Measurements from ENCODE around the gene SOX8.

The SOX8 gene

DNA sequence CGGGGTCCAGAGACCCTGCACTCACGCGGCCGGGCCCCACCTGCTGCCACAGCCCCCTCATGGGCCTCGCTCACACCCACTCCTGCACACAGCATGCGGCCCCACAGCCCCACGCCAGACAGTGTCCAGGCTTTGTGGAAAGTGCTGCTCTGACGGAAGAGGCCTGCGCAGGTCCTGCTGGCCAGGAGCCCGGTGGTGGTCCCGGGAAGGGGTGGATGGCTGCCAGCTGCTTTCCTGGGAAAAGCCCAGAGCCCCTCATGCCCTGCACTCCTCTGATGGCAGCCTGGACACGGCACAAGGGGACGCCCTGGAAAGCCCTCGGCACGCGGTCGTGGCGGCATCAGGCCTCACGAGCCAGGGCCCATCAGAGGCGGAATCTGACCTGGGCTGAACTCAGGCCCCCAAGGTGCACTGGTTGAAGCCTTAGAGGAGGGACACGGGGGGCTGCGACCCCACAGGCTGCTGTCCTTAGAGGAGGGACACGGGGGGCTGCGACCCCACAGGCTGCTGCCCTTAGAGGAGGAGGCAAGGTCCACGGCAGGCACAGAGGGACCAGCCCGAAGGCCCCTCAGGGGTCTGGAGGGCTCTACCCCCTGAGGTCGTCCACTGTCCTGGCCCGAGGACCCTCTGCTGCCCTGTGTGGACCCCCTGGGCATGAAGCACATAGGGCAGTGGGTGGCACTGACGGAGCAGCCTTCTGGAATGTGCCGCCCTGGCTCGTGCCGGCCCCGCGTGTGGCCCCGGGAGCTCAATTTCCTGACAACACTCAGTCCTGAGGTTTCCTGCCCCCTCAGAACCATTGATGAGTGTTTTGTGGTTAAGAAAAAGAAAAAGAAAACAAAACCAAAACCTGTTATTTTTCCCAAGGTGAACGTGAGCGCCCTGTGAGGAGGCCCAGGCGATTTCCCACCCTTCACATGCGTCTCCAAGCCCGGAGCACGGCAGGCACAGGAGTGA, 22.1 kb downstream of the SOX8 start:
- in situ Hi-C loops (cut with MboI; ENCODE audit: low sequenced_read_pairs) = no loop called here

DNA sequence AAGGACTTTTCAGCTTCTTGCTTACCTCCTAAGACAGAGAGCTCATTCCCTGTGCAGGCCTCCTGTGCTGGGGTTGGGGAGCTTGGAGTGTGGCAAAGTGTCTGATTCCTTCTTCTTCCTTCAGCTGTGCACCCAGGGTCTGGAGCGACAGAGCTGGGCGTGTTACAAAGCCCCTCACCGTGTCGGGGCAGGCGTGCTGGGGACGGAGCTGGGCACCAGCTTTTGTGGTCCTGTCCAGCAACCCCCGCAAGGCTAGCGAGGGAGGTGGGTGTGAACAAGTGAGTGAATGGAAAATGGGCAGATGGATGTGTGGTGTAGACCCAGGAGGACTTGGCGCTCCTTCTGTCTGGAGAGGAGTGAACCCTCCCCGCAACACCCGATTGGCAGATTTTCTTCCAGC, 23.7 kb downstream of the SOX8 start:
- in situ Hi-C loops (cut with MboI; ENCODE audit: low sequenced_read_pairs) = no loop called here

DNA sequence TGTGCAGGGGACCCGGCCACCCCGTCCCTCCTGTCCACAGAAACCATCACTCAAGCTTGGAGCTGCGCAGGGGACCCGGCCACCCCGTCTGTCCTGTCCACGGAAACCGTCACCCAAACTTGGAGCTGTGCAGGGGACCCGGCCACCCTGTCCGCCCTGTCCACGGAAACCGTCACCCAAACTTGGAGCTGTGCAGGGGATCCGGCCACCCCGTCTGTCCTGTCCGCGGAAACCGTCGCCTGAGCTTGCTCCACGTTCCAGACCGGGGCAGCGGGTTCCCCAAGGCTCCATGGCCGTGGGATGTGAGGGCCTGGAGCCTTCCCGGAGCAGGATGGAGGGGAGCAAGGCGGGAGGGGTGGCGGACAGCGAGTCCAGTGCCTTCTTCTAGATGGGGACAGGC, 25.2 kb downstream of the SOX8 start:
- in situ Hi-C loops (cut with MboI; ENCODE audit: low sequenced_read_pairs) = no loop called here

DNA sequence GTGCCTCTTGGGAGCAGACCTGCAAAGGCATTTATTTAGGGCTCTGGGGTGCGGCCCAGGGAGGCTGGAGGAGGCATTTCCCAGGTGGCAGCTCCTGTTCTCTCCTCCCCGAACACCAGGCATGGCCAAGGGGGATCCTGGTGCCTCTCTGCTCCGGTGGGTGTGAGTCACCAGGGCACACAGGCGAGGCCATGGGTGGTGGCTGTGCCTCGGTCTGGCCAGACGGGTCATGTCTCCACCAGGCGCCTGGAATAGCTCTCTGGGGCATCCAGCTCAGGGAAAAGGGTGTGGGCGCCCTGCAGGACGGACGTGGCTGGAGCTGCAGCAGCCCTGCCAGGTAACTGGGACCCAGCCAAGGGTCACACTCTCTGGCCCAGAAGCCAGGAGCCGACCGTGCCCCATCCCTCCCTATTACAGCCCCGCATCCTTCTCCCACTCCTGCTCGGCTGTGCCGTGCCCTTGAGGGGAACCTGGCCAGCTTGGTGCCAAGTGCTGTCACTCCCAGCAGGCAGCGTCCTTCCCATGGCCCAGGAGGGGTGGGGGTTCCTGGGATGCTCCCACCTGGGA, 25.8 kb downstream of the SOX8 start:
- in situ Hi-C loops (cut with MboI; ENCODE audit: low sequenced_read_pairs) = no loop called here

DNA sequence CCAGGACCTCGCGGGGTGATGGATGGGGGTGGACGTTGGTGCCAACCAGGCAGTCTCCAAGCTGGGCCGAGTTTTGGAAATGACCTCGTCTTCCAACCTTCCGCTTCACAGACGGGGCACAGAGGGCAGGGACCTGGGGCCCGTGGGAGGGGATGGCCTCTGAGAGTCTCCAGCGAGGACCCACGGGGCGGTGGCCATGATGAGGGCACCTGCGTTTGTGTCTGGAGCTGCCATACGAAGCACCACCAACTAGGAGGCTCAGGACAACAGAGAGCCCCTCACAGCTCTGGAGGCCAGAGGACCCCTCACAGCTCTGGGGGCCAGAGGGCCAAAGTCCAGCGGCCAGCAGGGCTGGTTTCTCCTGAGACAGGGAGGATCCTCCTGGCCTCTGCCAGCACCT, 26.5 kb downstream of the SOX8 start:
- in situ Hi-C loops (cut with MboI; ENCODE audit: low sequenced_read_pairs) = no loop called here

DNA sequence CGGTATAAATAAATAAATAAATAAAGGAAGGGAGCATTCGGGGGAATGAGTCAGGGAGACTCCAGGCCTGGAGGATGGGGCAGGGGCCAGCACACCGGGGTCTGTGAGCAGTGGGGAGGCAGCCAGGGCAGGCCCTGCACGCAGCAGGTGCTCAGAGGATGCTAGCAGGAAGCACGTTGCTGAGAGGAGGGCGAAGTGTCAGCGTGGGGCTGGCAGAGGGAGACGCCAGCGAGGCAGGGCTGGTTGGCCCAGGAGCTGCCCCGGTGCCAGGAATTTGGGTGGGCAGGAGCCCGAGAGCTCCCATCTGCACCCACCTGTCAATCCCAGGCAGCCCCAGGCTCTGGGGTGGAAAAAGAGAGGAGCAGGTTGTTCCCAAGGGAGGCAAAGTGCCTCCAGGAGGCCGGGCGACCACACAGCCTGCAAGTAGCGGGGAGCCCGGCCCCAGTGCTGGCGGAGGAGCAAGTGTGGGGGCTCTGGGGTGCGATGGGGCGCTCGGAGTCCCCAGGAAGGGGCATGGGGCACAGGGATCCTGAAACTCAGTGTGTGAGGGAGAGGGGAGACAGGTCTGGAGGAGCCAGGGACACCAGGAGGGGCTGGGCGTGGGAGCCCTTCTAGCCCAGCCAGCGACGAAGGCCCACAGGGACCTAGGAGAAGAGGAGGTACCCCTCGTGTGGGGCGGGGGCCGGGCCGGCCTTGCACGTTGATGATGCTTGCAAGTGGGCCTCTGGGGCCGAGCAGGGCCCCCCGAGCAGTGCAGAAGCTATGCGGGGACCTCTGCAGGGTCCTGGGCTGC, 28.0 kb downstream of the SOX8 start:
- in situ Hi-C loops (cut with MboI; ENCODE audit: low sequenced_read_pairs) = no loop called here

DNA sequence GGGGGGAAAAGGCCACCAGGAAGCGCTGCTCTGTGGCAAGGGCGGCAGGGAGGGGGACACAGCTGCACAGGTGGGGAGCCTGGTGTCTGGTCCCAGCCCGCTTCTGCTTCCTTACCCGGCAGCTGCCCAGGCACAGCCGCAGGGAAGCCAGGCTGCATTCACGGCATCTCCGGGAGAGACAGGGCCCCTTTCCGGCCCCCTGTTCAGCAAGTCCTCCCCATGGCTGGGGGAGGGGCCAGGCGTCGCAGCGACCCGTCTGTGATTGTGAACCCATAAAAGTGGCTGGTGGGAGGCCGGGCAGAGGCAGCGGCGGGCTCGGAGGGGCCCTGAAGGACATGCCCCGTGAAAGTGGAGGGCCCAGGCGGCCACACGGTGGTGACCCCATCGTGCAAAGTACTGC, 28.7 kb downstream of the SOX8 start:
- in situ Hi-C loops (cut with MboI; ENCODE audit: low sequenced_read_pairs) = no loop called here

DNA sequence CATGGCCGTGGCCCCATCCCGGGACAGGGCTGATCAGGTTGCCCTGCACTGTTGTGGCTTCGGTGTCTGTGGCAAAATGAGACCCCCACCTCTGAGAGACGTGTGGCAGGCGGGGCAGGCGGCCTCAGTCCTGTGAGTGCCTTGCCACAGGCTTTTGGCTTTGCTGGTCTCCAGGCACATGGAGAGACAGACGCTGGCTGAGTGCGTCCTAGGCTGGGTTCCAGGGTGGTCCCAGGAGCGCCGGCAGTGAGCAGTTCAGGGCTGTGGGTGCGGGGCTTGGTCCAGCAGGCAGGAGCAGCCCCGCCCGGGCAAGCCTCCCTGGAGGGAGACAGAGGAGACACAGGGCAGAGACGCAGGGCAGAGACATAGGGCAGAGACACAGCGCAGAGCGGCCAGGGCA, 29.2 kb downstream of the SOX8 start:
- in situ Hi-C loops (cut with MboI; ENCODE audit: low sequenced_read_pairs) = no loop called here

DNA sequence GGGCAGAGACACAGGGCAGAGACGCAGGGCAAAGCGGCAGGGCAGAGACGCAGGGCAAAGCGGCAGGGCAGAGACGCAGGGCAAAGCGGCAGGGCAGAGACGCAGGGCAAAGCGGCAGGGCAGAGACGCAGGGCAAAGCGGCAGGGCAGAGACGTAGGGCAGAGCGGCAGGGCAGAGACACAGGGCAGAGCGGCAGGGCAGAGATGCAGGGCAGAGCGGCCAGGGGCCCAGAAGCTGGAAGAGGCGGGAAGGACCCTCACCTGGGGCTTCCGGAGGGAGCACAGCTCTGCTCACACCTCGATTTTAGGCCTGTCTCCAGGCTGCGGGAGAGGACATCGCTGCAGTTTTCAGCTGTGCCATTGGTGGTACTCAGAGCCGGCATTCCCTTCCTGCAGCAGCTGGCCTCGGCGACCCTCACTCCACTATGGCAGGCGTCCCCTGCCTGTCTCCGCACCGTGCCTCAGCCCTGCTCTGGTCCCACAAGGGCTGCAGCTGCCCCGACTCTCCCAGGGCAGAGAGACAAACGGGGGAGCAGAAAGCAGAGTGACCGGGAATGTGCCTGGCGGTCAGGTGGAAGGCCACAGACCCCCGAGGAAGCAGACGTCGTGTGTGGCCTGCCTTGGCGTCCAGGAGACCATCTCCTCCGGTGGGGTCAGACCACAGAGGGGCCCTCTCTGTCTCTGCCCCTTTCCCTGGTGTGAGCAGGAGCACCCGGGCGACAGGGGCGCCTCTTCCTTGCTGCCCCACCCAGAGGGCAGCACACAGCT, 29.9 kb downstream of the SOX8 start:
- in situ Hi-C loops (cut with MboI; ENCODE audit: low sequenced_read_pairs) = no loop called here

DNA sequence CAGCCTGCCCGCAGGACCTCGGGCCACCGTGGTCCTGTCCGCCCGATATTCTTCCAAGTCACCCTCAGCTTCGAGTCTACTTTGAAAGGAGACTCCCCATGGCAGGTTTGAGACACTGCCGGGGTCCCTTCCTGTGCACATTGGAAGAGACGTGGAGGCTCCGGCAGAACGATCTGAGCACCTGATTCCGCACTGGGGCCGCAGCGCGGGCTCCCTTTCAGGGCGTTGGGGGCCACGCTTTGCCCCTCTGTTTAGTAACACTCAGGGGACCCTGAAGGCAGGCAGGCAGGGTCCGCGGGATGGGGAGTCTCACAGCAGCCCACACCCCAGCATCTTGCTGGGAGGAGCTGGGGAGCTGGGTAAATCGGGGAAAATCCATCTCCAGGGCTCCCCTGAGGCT, 30.6 kb downstream of the SOX8 start:
- in situ Hi-C loops (cut with MboI; ENCODE audit: low sequenced_read_pairs) = no loop called here

DNA sequence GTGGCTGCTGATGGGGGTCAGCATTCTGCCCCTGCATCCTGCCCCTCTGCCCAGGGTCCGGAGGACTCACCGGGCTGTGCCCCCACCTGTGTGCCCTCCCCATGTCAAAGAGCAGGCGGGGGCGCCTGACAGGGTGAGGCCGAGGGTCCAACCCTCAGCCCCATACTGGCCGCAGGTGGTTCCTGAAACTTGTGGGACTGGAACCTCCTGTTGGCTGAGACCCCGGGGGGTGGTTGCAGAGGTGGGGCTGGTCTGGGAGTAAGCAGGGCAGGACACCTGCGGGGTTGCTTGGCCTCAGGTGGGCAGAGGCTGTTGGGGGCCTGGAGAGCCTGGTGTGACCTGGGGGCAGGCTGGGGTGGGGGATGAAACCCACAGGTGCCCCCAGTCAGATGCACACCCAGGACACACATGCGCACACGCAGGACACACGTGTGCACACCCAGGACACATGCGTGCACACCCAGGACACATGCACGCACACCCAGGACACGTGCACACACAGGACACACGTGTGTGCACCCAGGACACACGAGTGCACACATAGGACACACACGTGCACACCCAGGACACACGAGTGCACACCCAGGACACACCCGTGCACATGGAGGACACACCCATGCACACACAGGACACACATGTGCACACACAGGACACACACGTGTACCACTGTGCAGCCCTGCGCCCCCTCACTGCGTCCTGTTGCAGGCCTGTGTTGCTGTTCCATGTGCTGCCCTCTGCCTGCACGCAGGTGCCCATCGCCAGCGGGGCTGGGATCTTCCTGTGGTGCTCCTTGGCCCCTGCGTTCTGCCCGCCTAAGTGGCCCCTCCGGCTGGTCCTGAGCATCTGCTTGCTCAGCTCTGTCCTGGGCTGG, 31.4 kb downstream of the SOX8 start:
- in situ Hi-C loops (cut with MboI; ENCODE audit: low sequenced_read_pairs) = no loop called here

DNA sequence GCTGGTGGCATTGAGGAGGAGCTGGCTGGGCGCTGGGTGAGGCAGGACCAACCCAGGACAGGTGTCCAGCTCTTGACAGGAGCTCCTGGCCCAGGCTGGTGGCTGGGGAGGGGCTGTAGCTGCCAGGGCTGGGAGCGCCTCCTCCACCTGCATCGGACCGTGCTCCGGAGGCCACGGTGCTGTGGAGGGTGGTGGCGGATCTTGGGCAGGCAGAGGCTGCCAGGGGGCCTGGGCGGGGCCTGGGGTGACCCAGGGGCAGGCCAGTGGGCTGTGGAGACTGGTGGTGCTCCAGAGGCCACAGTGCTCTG, 32.0 kb downstream of the SOX8 start:
- in situ Hi-C loops (cut with MboI; ENCODE audit: low sequenced_read_pairs) = no loop called here

DNA sequence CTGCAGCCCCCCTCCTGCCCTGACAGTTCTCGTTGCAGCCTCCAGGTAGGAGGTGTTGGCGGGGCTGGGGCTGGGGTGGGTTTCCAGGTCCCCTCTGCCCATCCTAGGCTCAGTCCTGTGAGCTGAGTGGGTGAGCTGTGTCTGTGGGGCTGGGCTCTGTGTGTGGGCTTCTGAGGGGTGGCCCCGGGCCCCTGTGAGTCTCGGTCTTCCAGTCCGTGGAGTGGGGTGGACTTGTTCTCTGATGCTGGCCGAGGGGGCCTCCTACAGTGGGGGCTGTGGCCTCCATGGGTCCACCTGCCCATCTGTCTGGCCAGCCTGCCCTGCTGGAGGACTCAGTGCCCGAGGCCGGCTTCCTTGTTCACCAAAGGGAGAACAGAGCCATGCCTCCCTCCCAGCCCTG, 32.7 kb downstream of the SOX8 start:
- in situ Hi-C loops (cut with MboI; ENCODE audit: low sequenced_read_pairs) = no loop called here

DNA sequence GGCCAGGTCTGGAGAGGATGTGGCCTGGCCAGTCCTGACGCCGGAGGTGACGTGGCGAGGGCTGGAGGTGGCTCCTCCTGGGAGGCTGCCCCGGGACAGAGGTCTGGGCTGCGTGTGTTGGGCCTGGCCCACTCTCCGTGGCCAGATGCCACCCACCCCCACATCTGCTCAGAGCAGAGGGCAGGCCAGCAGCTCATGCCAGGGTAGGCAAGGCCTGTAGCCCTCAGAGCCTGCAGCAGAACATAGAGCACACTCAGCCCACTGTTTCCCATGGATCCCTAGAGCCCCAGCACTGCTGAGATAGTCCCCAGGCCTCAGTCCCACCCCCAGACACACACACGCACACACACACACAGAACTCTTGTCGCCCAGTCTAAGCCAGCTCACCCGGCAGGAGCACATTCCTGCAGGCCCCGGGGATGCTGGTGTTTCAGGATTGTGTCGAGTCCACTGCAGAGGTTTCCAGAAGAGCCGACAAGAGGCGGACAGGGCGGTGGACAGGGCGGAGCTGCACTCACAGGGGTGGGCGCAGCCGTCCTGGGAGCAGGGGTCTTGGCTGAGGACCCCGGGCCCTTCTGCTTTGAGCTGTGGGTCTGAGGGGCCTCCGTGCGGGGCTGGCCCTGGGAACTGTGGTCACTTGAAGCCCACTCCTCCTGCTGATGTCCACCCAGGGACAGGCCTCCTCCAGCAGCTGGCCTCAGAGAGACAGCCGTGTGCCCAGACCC, 33.4 kb downstream of the SOX8 start:
- in situ Hi-C loops (cut with MboI; ENCODE audit: low sequenced_read_pairs) = no loop called here

DNA sequence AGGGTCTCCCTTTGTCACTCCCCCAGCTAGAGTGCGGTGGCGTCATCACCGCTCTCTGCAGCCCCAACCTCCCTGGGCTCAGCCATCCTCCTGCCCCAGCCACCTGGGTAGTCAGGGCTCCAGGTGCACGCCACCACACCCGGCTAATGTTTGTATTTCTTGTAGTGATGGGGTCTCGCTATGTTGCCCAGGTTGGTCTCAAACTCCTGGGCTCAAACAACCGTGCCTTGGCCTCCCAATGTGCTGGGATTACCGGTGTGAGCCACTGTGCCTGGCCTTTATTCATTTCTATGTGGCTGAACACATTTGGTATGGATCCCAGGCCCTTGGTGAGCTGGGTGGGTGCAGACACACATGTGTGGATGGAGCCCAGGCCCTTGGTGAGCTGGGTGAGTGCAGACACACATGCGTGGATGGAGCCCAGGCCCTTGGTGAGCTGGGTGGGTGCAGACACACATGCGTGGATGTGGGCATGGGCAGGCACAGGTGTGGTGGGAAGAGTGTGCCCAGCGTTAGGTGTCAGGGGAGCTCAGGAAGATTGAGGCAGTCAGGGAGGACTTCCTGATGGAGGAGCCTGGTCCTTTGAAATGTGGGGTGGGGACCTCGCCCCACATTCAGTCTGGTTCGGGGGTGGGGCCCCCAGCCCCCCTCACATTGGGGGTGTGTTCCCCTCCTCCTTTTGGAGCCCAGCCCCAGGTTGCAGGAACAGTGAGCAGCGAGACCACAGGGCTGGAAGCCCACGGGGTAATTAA, 37.1 kb downstream of the SOX8 start:
- in situ Hi-C loops (cut with MboI; ENCODE audit: low sequenced_read_pairs) = no loop called here

DNA sequence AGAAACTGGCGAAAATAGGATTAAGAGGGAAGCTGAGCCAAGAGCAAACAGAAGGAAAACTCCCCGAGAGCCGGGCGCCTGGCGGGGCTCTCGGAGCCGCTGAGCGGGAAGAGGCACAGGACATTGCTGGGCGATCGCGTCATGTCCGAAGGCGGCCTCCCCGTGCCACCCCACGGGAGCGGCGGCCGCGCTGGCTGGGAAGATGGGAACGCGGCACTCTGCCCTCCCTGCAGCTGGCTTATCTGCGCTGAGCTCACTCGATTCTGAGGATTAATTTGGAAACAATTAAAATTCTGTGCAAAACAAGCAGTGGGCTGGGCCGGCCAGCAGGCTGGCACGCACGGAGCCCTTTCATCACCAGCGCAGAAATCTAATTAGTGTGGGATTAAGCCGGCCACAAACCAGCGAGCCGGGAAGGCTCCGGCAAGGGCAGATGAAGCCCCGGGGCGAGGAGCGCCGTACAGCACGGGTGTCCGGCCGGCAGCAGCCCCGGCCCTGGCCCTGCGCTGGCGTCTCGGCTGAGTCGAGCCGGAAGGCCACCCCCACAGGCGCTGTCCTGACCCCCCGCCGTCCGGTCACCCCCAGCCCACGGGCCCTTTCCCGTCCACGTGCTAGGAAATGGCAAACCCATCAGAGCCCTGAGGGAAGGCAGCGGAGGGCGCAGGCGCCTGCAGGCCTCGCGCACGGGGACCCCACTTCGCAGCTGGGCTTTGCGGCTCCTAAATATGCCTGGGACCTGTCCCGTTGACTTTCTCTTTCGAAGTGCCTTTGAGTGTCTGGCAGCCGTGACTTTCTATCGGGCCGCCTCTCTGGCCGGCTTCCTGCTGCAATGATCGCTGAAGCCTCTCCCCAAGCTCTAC, 37.9 kb downstream of the SOX8 start:
- in situ Hi-C loops (cut with MboI; ENCODE audit: low sequenced_read_pairs) = no loop called here

DNA sequence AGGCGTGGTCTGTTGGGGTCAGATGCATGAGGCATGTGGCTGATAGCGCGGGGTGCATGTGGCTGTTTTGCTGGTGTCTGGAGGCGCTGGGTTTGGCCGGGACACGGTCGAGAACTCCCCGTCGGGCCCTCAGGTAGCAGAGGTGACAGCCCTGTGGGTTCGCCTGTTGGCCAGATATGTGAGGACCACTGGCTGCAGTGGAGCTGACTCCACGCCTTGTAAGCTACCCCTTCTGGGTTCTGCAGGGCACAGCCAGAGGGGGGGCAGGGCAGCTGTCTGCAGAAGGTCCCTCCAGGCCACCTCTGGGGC, 38.5 kb downstream of the SOX8 start:
- in situ Hi-C loops (cut with MboI; ENCODE audit: low sequenced_read_pairs) = no loop called here

DNA sequence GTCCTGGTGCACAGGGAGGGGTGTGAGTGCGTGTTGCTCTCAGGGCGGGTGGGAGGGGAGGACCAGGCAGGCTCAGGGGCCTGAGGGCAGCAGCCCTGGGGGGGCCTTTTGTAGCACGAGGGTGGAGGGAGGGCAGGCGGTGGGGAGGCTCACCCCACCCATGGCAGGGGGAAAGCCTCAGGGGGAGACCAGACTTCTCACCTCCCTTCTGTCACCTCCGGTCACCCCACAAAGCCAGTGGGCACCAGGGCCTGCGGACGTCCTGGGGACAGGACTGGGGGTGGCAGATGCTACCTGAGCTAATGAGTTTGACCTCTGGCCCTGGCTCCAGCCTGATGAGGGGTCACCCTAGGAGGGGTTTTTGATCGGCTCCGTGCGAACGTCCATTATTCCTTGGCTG, 39.0 kb downstream of the SOX8 start:
- in situ Hi-C loops (cut with MboI; ENCODE audit: low sequenced_read_pairs) = no loop called here
